Ramos (cell line): ENCODE data around the gene EIF4H.
"Not testable (repeated sequence)": the region's sequence is repeated elsewhere in the genome, so short reads cannot be mapped to it uniquely, and the experiment has no call there.

Experiments used
- in situ Hi-C: fragments of 300-500 bp; cut with MboI; formaldehyde crosslinking; loops from one replicate; pipeline ENCODE4 v1.14.3; 2022; ENCODE audit warnings: low sequenced_read_pairs; ENCODE audit not compliant: unreplicated experiment

The EIF4H gene

DNA sequence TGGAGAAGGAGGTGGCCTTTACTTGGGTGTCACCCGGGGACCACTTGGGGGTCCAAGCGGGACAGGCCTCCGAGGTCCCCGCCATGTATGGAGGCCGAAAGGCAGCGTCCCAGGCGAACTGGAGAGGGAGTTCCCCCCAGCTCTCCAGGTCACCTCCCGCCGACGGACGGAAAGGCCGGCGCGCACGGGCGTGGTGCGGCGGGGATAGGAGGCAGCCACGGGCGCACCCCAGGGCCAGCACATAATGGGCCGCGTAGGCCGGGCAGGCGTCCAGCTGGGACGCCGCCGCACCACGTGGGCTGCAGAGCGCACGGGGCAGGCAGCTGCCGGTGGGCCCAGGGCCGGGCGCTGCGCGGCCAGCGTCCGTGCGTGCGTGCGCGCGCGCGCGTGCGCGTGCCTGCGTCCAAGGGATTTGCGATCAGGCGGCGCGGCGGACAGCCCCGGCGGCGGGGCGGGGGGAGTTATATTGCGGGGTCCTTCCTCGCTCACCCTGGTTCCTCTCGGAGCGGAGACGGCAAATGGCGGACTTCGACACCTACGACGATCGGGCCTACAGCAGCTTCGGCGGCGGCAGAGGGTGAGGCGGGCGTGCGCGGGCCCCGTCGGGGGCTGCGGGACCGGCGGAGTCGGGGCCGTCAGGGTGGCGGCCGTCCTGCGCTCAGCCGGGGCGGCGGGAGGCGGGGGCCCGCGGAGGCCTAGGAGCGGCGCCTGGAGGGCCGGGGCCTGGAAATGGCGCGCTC lies at the start of gene EIF4H:
Gene EIF4H (plus strand): TSS at position 491 of the 740 bp plus-strand sequence. CDS start 28 bp downstream, at position 519.
- in situ Hi-C loops: no loop called here

DNA sequence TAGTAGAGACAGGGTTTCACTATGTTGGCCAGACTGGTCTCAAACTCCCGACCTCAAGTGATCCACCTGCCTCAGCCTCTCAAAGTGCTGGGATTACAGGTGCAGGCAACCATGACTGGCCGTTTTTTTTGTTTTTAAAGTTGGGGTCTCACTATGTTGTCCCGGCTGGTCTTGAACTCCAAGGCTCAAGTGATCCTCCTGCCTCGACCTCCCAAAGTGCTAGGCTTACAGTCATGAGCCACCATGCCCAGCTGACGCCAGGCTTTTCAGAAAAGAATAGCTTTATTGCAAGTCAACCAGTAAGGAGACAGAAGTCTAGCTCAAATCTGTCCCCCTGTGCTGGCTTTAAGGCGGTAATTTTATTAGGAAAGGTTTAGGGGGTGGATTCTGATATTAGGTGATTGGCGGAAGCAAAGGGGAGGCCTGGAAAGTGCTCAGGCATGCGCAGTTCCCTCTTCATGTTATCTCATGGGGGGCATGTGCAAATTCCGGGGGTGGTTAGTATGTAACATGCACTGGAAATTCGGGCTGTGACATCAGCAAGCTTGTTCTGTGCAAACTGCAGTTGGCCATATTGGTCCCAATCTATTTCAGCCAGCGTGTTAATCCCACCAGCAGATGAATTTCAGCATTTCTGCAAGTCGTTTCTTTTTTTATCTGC lies 47.8 kb upstream of the EIF4H start:
- in situ Hi-C loops: no loop called here

DNA sequence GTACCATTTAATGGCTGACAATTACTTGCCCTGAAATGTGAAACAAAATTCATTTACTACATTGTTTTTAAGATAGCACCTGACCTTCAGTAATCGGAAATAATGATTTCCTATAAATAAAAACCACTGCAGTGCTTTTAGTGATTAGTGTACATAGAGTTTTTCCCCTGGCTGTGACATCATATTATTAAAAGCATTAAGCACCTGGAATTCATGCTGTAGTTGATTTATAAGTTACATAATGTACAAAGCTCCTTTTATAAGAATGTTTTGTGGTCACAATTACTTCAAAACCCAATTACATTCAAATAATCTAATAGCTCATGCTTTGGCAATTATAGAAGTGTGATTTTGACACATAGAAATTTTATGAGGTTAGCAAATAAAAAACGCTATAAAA lies 44.3 kb upstream of the EIF4H start:
- in situ Hi-C loops: no loop called here

DNA sequence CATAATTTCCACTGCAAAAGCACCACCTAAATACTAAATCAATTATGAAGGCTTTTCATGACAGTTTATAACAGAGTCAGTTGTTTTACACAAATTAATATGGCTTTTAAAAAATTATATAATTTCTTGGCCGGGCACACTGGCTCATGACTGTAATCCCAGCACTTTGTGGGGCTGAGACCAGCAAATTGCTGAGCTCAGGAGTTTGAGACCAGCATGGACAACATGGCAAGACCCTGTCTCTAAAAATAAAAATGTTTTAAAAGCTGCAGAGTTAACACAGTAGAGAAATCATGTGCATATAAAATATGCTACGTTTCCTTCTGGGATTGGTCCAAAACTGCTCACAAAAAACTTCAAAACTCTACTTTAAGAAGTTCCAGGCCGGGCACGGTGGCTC lies 43.6 kb upstream of the EIF4H start:
- in situ Hi-C loops: no loop called here

DNA sequence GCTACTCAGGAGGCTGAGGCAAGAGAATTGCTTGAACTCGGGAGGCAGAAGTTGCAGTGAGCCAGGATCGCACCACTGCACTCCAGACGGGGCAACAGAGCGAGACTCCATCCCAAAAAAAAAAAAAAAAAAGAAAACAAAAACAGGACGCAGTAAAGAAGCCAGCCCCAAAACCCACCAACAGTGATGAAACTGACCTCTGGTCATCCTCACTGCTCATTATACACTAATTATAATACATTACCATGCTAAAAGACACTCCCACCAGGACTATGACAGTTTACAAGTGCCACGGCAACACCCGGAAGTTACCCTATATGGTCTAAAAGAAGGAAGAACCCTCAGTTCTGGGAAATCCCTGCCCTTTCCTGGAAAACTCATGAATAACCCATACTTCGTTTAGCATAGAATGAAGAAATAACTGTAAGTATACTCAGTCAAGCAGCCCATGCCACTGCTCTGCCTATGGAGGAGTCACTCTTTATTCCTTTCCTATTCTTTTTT lies 40.0 kb upstream of the EIF4H start:
- in situ Hi-C loops: no loop called here

- in situ Hi-C loops: no loop called here
These were observed 35.8 kb upstream of the EIF4H start for GRCh38 chr7:74138334-74138867.

- in situ Hi-C loops: no loop called here
These were observed 35.0 kb upstream of the EIF4H start for GRCh38 chr7:74138945-74139843.

- in situ Hi-C loops: no loop called here
These were observed 32.5 kb upstream of the EIF4H start for GRCh38 chr7:74141705-74142104.

DNA sequence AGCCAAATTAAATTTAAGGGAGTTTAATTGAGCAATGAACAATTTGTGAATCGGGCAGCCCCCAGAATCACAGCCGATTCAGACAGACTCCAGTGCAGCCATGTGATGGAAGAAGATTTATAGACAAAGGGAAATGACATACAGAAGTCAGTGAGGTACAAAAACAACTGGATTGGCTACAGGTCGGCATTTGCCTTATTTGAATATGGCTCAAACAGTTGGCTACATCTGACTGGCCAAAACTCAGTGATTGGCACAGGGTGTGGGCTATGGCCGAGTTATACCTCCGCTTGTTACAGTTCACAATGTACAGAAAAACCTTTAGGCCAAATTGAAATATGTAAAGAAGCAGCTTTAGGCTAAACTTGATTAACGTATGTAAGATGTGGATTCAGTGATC lies 30.8 kb upstream of the EIF4H start:
- in situ Hi-C loops: no loop called here

DNA sequence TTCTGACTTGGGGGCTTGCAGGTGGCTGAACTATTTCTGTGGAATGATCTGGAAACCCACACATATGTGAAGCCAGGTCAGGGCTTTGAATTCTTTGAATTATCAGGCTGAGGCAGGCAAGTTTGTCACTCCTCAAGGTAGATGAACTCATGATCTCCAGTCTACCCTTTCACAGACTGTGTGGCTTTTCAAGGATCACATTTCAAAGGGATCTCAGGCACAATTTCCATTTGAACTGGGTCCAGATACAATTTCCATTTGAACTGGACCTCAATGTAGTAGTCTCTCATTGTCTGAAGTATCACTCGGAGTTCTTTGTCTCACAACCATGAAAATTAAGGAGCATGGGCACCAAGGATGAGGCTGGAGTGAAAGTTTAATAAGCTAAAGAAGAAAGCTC lies 25.7 kb upstream of the EIF4H start:
- in situ Hi-C loops: no loop called here

DNA sequence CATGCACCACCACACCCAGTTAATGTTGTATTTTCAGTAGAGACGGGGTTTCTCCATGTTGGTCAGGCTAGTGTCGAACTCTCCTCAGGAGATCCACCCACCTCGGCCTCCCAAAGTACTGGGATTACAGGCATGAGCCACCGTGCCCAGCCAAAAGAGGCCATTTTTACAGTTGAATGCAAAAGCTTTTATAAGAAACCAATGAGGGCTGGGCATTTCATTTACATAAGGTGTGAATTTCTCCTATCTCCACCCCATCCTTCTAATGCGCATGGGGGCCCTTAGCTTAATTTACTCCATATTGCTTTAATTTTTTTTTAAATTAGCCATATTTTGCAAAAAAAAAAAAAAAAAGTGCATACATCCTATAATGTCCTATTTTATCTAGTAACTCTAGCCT lies 25.1 kb upstream of the EIF4H start:
- in situ Hi-C loops: no loop called here

DNA sequence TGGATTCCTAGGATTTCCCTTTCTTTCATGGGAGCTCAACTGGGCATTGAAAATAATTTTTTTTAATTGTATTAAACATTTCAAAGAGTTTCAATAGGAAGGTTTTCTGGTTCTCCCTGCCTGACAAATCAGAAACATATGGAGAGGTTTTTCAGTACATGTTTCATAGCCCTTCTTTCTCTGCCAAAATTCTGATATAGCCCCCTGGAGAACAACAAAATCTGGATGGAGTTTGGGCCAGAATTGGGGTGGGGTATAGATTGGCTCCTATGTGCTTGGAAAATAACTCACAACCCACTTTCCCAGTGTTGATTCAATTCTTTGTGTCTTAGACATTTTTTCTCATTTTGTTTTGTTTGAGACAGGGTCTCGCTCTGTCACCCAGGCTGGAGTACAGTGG lies 24.6 kb upstream of the EIF4H start:
- in situ Hi-C loops: no loop called here

- in situ Hi-C loops: no loop called here
These were observed 20.4 kb upstream of the EIF4H start for GRCh38 chr7:74153736-74154135.

DNA sequence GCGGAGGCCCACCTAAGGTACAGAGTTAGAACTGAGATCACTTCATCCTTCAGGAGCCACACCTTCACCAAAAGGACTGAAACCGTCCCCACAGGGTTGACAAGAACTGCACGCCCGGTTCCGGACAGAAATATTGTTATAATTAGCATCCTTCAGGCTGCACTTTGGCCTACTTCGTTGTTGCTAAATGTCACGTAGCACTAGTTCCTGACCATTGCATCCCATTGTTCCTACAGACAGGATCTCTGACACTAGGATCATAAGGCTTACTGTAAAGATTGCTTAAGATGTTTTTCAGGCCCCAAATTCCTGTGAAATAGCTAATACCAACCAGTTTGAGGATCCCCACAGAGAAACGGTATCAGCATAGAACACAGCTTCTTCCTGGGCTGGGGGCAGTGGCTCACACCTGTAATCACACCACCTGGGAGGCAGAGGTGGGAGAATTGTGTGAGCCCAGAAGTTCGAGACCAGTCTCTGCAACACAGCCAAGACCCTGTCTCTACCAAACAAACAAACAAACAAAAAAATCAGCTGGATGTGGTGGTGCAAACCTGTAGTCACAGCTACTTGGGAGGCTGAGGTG lies 18.3 kb upstream of the EIF4H start:
- in situ Hi-C loops: no loop called here

DNA sequence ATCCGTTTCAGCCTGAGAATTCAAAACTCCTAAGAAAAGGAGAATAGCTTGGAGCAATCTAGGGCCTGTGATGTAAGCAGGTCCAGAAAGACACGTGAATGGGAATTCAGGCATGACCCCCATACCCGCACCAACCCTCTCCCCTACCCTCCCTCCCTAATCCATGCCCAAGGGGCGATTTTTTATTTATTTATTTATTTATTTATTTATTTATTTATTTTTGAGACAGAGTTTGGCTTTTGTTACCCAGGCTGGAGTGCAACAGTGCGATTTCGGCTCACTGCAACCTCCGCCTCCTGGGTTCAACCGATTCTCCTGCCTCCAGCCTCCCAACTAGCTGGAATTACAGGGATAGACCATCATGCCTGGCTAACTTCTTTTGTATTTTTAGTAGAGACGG lies 16.6 kb upstream of the EIF4H start:
- in situ Hi-C loops: no loop called here

- in situ Hi-C loops: no loop called here
These were observed 9.1 kb upstream of the EIF4H start for GRCh38 chr7:74164985-74165456.

DNA sequence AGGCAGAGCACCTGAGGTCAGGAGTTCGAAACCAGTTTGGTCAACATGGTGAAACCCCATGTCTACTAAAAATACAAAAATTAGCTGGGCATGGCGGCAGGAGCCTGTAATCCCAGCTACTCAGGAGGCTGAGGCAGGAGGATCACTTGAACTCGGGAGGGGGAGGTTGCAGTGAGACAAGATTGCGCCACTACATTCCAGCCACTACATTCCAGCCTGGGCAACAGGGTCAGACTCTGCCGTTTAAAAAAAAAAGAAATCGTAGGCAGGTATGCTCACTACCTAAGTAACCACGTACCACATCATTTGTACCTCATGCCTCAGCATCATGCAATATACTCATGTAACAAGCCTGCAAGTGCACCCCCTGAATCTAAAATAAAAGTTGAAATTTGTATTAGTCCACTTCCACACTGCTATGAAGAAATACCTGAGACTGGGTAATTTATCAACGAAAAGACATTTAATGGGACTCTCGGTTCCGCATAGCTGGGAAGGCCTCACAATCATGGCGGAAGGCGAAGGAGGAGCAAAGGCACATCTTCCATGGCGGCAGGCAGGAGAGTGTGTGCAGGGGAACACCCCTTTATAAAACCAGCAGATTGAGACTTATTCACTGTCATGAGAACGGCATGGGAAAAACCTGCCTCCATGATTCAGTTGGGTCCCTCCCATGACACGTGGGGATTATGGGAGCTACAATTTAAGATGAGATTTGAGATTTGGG lies 8.1 kb upstream of the EIF4H start:
- in situ Hi-C loops: no loop called here

GRCh38 chr7:74167324-74167723 lies 6.8 kb upstream of the EIF4H start:
- in situ Hi-C loops: not testable (repeated sequence)

DNA sequence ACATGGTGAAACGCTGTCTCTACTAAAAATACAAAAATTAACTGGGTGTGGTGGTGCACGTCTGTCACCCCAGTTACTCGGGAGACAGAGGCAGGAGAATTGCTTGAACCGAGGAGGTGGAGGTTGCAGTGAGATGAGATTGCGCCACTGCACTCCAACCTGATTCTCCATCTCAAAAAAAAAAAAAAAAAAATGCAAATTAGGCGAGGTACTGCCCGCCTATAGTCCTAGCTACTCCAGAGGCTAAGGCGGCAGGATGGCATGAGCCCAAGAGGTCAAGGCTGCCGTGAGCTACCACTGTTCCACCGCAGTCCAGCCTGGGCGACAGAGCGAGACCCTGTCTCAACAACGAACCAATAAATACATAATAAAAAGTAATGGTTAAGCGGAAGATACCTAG lies 1.1 kb upstream of the EIF4H start:
- in situ Hi-C loops: no loop called here
